Endothelial cell (in vitro differentiated cells): ENCODE results near the gene LARP1. TPM values are rescaled to one million over a fixed set of nuclear protein-coding genes. Genes with fewer than 3 reads are reported as not detected.

Experiments
- DNase-seq: peaks from one replicate; pipeline ENCODE4 v3.0.0; 2021; ENCODE audit warnings: low spot score
- H3K27ac Mint-ChIP-seq: one replicate; pipeline ENCODE4 v1.8.0; 2021; ENCODE audit warnings: mixed read lengths, inconsistent platforms; ENCODE audit not compliant: unreplicated experiment
- H3K27me3 Mint-ChIP-seq: one replicate; pipeline ENCODE4 v1.8.0; 2021; ENCODE audit warnings: mild to moderate bottlenecking, moderate library complexity, mixed read lengths, inconsistent platforms; ENCODE audit not compliant: unreplicated experiment
- H3K36me3 Mint-ChIP-seq: one replicate; pipeline ENCODE4 v1.8.0; 2021; ENCODE audit warnings: mild to moderate bottlenecking, low read depth, mixed read lengths, inconsistent platforms; ENCODE audit not compliant: unreplicated experiment
- H3K4me1 Mint-ChIP-seq: one replicate; pipeline ENCODE4 v1.8.0; 2021; ENCODE audit warnings: mild to moderate bottlenecking, mixed read lengths, inconsistent platforms; ENCODE audit not compliant: unreplicated experiment
- H3K4me3 Mint-ChIP-seq: one replicate; pipeline ENCODE4 v1.8.0; 2021; ENCODE audit warnings: mild to moderate bottlenecking, mixed read lengths, inconsistent platforms; ENCODE audit not compliant: unreplicated experiment
- H3K9me3 Mint-ChIP-seq: one replicate; pipeline ENCODE4 v1.8.0; 2021; ENCODE audit warnings: mixed read lengths, inconsistent platforms; ENCODE audit not compliant: unreplicated experiment
- total RNA-seq: library from RNA; stranded (reverse); fragmentation: NEBNext Ultra II Directional; extraction: Animal tissue kit (Norgen Biotek cat#: 25700); gene quantifications from one replicate; pipeline ENCODE4 v1.2.1, GENCODE V29; 2021; ENCODE audit not compliant: unreplicated experiment
- TF ChIP-seq, protein P1 (sequence below): fragments of 200-600 bp; sonication (generic); IDR thresholded peaks from one replicate; pipeline ENCODE4 v1.5.0; 2021; ENCODE audit warnings: antibody characterized with exemption; ENCODE audit not compliant: unreplicated experiment

The LARP1 gene
- total RNA-seq, 1 donor from 2014 or later = 198 TPM

DNA sequence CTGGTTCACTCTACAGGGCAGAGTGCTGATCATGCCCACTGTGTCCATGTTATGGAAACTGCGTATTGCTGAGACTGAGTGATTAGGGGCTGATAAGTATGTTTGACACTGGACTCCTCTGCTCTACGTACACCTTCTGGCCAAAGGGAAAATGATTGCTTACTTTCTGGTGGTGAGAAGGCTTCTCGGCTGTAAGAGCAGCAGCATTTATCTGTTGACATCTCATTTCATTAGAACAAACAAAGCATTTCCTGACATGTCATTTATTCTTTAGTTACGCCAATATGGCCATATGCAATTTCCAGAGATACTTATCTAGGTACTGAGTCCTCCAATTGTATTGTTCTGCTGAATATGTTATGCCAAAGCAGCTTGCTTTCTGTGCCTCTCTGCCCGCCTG is 89.6 kb downstream of the LARP1 start:
- TF ChIP-seq, protein P1, sequence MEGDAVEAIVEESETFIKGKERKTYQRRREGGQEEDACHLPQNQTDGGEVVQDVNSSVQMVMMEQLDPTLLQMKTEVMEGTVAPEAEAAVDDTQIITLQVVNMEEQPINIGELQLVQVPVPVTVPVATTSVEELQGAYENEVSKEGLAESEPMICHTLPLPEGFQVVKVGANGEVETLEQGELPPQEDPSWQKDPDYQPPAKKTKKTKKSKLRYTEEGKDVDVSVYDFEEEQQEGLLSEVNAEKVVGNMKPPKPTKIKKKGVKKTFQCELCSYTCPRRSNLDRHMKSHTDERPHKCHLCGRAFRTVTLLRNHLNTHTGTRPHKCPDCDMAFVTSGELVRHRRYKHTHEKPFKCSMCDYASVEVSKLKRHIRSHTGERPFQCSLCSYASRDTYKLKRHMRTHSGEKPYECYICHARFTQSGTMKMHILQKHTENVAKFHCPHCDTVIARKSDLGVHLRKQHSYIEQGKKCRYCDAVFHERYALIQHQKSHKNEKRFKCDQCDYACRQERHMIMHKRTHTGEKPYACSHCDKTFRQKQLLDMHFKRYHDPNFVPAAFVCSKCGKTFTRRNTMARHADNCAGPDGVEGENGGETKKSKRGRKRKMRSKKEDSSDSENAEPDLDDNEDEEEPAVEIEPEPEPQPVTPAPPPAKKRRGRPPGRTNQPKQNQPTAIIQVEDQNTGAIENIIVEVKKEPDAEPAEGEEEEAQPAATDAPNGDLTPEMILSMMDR = no peak
- H3K27ac Mint-ChIP-seq = no peak overlapping the region

DNA sequence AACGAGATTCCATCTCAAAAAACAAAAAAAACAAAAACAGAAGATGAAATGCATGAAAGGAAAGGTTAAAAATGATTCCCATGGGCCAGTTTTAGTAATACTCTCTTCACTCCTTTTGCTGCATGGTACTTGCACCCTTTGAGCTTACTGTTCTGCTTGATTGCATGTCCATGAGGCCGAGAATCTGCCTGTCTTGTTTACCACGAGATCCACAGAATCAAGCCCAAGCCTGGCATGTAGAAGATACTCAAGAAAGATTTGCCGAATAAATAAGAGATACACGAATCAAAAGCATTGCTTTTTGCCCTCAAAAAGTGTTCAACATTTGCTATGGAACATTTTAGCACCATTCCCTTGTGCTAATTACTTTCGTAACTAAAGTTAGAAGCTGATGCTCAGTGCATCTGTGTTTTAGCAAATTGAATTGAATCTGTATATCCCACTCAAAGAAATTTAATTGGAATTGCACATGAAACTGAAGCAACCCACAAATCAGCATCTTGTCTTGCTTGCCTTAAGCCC is 94.1 kb downstream of the LARP1 start:
- no peaks in the 10 kb centered on the region for H3K36me3 Mint-ChIP-seq
- peaks cover 5% of the 10 kb centered on the region for H3K27me3 Mint-ChIP-seq
- H3K4me3 Mint-ChIP-seq = peak overlapping the region; percentile 92
- no peak for DNase-seq
- H3K4me1 Mint-ChIP-seq = peaks cover 38% of the 10 kb centered on the region
- TF ChIP-seq, protein P1 = no peak
- peak overlapping the region; percentile 95 for H3K27ac Mint-ChIP-seq
- no peaks in the 10 kb centered on the region for H3K9me3 Mint-ChIP-seq

More for the DNA sequence above, 89.6 kb downstream of the LARP1 start:
- Mint-ChIP-seq H3K4me3 (no peak overlapping the region), H3K9me3 (no peaks in the 10 kb centered on the region), H3K36me3 (no peaks in the 10 kb centered on the region), H3K4me1 (peaks cover 28% of the 10 kb centered on the region), H3K27me3 (no peaks in the 10 kb centered on the region)
- DNase-seq = no peak

DNA sequence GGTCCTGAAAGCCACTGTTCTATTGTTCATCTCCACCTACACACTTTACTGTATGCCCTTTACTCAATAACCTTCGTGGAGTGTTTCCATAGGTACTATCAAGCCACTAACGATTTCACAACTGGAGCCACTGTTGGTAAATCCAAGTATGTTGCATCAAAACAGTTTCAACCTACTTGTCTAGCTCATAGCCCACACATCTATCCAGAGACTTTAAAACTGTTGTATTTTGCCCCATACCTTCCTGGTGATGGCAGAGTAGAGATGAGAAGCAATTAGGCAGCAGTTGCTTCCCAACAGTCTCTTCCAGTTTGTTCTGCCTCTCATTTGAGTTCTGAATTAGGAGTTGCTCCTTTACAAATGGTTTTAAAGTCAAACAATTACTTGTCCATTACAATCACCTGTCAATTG is 94.6 kb downstream of the LARP1 start:
- peaks cover 5% of the 10 kb centered on the region for H3K27me3 Mint-ChIP-seq
- H3K27ac Mint-ChIP-seq = peak overlapping the region; percentile 95
- no peaks in the 10 kb centered on the region for H3K9me3 Mint-ChIP-seq
- DNase-seq = no peak
- no peaks in the 10 kb centered on the region for H3K36me3 Mint-ChIP-seq
- peaks cover 36% of the 10 kb centered on the region for H3K4me1 Mint-ChIP-seq
- TF ChIP-seq, protein P1 = no peak
- peak overlapping the region; percentile 92 for H3K4me3 Mint-ChIP-seq

DNA sequence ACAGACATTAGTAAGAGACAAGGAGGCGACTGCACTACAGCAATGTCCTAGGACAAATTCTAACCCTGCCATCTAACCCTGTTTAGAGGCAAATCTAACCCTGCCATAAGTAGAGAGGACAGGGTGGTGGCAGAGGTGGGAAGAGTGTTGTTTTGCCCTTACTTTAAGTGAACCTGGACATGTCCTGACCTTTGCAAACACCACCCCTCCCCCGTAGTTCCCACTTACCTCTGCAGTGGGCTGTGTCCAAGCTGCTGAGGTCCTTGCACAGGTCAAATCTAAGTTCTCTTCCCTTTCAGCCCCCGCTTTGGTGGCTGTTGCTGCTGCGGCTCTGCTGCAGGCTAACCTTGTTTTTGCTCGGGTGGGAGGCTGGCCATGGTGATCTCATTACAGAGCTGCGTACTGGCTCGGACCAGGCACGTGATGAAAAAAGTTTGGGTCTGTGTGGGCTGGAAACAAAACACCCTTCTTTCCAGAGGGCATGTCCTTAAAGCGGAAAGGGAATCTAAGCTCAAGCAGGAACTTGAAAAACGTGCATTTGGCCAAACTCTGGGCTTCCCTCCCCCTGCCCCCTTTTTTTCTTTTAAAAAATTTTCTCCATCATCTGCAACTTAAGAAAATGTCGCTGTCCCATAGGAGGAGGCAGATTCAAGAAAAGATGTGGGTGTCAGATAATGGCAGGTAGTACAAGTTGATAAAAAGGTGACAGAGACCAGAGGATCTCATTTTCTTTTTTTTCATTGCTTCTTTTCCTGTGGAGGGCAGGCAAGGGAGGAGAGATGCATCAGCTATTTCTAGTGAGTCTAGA is 95.3 kb downstream of the LARP1 start, which contains the start of gene FAXDC2:
Gene FAXDC2 (minus strand): TSS at position 349 of the 808 bp plus-strand sequence. CDS start 12,425 bp downstream, outside the sequence.
- Mint-ChIP-seq H3K27me3 (peaks cover 5% of the 10 kb centered on the region), H3K9me3 (no peaks in the 10 kb centered on the region), H3K4me3 (peak within 1 kb of the TSS; percentile 92), H3K27ac (peak within 1 kb of the TSS; percentile 95), H3K4me1 (peaks cover 30% of the 10 kb centered on the region), H3K36me3 (no peaks in the 10 kb centered on the region)
- TF ChIP-seq, protein P1 = no peak
- DNase-seq = peak; percentile 53

DNA sequence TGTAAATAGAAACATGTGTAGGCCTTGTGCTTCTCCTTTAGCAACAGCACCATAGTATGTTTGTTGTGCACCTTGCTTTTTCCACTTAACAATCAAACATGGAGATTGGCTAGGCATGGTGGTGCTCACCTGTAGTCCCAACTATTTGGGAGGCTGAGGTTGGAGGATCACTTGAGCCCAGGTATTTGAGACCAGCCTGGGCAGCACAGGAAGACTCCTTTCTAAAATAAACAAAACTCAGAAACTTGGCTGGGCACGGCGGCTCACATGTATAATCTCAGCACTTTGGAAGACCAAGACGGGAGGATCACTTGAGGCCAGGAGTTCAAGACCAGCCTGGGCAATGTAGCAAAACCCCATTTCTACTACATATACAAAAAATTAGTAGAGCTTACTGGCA is 96.2 kb downstream of the LARP1 start:
- H3K36me3 Mint-ChIP-seq = no peaks in the 10 kb centered on the region
- peak overlapping the region; percentile 95 for H3K27ac Mint-ChIP-seq
- H3K4me1 Mint-ChIP-seq = peaks cover 32% of the 10 kb centered on the region
- DNase-seq = no peak
- peaks cover 8% of the 10 kb centered on the region for H3K27me3 Mint-ChIP-seq
- H3K4me3 Mint-ChIP-seq = no peak overlapping the region
- no peaks in the 10 kb centered on the region for H3K9me3 Mint-ChIP-seq
- TF ChIP-seq, protein P1 = no peak
